Measurements from ENCODE around the gene CYP2F1.
"Not testable (repeated sequence)": the region's sequence is repeated elsewhere in the genome, so short reads cannot be mapped to it uniquely, and the experiment has no call there.

CYP2F1 gene

DNA sequence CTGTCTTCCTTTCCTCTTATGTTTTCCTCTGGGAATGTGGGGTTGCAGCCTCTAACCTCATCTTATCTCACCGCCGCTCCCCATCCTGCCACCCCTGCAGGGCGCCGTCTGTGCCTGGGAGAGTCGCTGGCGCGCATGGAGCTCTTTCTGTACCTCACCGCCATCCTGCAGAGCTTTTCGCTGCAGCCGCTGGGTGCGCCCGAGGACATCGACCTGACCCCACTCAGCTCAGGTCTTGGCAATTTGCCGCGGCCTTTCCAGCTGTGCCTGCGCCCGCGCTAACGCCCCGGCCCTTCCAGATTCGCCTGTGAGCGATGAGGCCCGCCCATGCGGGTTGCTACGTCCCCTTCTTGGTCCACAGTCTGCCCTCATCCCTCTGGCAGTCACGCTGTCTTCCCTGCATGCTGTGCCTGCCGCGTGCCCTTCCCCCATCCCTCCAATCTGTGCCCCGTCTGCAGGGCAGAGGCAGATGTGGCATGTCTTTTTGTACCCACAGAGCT, 13.6 kb downstream of the CYP2F1 start:
- DNase-seq, result peak; percentile 65

DNA sequence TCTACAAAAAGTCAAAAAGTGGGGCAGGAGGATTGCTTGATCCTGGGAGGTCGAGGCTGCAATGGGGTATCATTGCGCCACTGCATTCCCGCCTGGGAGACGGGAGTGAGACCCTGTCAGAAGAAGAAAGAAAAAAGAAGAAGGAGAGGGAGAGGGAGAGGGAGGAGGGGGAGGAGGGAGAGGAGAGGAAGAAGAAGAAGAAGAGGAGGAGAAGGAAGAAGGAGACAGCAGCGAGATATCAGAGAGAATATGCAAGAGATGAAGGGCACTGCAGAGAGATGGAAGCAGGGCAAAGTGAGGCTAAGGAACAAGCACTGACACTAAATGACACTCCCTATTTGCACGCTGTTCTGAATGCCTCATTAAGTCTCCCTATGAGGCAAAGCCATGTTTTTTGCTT, 14.5 kb downstream of the CYP2F1 start:
- no peak for DNase-seq

DNA sequence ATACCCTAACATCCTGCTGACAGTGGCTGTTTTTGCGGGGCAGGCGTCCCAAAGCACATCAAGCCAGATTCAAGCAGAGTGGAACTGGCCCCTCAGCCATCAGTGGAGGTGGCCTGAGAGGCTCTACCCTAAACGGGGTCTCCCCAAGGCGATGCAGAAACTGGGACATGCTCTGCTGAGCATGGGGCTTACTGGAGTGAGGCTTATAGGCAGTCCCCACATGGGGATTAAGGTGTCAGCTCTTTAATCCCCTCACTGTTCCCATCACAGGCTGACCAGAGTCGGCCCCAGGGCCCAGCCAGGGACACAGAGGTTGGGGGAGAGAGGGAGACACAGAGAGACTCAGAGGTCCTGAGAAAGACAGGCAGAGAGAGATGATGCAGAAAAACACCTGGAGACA, 17.0 kb downstream of the CYP2F1 start:
- no peak for DNase-seq

DNA sequence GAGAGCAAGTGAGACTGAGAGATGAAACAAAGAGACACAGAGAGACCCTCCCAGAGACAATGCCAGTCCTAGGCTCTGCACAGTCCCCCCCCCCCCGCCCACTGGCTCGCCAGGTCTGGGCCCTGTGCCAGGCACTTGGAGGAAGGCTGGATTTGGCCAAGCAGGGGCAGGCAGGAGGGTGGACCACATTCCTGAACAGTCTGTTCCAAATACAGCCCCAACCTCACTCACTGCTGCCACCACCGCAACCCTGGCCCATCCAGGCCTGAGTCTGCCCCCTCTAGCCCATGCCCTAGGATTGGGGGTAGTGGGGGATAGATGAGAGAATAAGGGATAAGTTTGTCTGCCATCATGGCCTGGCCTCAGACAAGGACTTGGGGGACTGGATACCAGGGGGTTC, 19.0 kb downstream of the CYP2F1 start:
- no peak for DNase-seq

DNA sequence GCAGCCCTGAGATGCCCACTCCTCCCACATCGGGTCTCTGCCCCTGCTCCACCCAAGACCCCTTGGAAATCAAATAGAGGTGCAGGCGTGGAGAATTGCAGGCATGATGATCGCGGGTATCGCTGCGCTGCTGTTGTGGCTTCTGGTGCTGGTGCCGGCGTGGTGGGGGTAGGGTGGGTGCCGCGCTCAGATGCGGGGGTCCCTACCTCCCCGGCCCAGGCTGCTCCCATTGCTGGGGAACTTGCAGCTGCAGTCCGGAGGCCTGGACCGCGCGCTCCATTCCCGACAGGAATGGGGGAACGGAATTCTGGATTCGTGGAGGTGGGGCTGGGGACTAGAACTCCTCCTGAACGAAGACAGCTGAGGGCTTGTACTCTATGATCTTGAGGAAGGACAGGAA, 20.4 kb downstream of the CYP2F1 start:
- no peak for DNase-seq

DNA sequence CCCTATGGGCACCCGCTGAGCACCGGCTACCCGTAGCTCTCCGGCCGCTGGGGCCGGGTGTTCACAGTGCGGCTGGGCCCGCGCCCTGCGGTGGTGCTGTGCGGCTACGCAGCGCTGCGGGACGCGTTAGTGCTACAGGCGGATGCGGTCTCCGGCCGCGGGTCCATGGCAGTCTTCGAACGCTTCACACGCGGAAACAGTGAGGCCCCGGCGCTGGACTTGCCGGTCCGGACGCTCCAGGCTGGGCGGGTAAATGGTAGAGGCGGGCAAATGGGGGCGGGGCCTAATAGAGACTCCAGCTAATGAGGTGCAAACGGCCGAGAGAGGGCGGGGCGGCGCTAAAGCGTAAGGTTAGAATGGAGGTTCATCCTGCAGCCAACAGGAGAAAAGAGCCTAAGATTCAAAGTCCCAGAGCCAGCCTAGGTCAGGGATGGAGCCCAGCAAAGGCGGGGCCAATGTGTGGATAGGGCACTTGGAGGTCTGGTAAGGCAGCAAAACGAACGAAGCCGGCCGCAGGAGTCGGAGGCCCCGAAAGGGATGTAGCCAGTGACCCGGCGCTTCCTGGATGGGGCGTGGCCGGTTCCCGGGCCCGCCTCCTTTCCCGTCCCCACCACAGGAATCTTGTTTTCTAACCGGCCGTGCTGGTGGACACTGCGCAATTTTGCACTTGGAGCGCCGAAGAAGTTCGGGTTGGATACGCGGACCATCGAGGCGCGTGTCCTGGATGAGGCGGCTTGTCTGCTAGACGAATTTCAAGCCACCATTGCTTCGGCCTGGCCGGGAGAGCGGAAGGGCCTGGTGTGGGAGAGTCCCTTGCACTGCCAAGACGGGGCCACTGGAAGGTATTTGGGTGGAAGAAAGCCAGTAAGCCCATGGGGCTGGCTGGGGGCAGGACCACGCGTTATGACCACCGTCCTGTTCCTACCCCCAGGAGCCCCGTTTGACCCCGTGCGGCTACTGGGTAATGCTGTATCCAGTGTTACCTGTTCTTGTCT, 21.5 kb downstream of the CYP2F1 start:
- peak; percentile 82 for DNase-seq

DNA sequence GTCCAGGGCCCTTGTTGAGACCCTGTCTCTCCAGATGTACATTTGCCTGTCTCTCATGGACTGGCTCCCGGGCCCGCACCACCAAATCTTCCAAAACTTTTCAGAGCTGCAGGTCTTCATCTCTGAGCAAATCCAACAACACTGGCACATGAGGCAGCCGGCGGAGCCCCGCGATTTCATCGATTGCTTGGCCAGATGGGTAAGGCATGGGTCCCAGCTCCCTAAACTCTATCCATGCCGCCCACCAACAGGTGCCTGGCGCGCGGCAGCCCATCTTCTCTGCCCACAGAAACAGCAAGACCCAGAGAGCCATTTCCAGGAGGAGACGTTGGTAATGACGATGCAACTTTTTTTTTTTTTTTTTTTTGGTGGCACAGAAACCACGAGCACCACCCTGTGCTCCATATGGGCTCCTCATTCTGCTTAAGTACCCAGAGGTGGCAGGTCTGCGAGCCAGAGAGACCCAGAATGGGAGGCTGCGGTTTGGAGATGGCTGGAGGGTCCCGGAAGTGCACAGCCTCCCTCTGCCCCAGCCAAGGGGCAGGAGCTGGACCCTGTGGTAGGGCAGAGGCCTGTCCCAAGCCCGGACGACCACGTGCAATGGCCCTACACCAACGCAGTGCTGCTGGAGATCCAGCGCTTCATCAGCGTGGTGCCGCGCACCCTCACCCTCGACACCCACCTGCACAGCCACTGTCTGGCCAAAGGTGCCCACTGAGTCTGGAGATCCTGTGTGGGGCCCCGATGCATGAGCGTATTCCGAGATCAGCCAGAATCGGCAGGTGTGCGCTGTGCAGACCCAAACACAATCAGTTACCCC, 22.6 kb downstream of the CYP2F1 start:
- DNase-seq, result no peak

DNA sequence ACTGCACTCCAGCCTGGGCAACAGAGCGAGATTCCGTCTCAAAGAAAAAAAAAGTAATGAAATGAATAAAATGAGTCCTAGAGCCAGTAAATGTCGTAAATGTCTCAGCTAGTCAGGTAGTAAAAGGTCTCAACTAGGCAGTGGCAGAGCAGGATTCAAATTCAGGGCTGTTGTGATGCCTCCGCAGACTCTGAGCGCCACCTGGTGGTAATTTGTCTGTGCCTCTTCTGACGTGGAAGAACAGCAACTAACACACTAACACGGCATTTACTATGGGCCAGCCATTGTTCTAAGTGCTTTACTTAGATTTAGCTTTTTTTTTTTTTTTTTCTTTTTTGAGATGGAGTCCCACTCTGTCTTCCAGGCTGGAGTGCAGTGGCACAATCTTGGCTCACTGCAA, 30.2 kb downstream of the CYP2F1 start:
- DNase-seq, result no peak

DNA sequence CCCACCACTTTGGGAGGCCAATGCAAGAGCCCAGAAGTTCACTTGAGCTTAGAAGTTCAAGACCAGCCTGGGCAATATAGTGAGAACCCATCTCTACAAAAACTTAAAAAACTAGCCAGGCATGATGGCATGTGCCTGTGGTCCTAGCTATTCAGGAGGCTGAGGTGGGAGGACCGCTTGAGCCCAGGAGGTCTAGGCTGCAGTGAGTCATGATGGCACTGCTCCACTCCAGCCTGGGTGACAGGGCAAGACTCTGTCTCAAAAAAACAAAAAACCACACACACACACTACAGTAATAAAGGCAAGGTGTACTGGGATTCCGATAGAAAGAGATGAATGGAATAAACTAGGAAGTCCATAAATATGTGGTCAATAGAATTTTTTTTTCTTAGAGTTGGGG, 35.6 kb downstream of the CYP2F1 start:
- no peak for DNase-seq

DNA sequence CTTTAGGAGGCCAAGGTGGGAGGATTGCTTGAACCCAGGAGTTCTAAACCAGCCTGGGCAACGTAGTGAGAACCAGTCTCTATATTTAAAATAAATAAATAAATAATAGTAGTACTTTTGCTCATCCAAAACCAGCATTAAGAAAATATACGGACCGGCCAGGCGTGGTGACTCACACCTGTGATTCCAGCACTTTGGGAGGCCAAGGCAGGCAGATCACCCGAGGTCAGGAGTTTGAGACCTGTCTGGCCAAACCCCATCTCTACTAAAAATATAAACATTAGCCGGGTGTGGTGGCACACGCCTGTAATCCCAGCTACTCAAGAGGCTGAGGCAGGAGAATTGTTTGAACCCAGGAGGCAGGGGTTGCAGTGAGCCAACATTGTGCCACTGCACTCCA, 36.8 kb downstream of the CYP2F1 start:
- not testable (repeated sequence) for DNase-seq

DNA sequence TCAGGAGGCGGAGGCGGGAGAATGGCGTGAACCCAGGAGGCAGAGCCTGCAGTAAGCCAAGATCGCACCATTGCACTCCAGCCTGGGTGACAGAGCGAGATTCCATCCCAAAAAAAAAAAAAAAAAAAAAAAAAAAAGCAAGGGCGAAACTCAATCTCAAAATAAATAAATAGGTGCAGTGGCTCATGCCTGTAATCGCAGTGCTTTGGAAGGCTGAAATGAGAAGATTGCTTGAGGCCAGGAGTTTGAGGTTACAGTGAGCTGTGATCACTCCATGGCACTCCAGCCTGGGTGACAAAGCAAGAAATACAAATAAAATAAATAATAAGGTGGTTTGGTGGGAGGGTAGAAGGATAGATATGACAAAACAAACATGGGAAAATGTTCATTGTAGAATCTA, 39.8 kb downstream of the CYP2F1 start:
- no peak for DNase-seq

DNA sequence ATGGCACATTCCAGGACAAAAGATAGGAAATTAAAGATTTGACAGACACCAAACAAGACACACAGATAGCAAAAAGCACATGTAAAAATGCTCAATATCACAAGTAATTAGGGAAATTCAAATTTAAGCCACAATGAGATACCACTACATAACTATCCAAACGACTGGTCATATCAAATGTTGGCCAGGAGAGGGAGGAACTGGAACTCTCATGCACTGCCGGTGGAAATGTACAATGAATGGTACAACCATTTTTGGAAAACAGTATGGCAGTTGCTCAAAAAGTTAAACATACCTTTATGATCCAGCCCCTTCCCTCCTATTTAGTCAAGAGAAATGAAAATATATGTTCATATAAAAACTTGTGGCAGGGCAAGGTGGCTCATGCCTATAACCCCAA, 42.0 kb downstream of the CYP2F1 start:
- no peak for DNase-seq

DNA sequence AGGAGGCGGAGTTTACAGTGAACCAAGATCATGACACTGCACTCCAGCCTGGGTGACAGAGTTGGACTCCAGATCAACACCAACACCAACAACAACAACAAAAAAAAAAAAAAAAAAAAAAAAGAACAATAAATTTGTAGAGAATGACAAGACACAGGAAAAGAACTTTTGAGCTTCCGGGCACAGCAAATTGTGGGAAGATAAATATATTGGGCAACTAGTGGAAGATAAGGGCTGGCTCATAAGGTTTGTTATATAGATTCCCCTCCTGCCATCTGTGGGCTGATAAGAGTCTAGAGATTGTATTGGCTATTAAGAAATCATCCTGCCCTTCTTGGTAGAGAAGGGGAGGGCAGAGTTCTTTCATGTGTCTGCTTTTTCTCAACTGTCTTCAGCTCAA, 45.6 kb downstream of the CYP2F1 start:
- no peak for DNase-seq

DNA sequence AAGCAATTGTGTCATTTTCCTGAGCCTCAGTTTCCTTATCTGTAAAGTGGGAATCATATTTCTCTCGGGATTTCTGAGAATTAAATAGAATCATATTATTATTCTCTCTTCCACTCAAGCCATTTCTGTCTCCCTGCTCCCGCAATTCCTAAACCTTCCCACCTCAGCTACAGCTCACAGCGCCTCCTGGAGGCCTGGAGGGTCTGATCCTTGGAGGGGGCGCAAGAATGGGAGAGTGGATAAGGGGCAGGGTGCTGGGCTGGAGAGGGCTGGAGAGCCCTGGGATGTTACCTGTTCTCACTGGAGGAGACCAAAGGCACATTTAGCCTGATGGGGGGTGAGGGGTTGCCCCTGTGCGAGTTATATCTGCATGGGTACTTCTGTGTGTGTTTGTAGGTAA, 47.7 kb downstream of the CYP2F1 start:
- DNase-seq, result no peak

DNA sequence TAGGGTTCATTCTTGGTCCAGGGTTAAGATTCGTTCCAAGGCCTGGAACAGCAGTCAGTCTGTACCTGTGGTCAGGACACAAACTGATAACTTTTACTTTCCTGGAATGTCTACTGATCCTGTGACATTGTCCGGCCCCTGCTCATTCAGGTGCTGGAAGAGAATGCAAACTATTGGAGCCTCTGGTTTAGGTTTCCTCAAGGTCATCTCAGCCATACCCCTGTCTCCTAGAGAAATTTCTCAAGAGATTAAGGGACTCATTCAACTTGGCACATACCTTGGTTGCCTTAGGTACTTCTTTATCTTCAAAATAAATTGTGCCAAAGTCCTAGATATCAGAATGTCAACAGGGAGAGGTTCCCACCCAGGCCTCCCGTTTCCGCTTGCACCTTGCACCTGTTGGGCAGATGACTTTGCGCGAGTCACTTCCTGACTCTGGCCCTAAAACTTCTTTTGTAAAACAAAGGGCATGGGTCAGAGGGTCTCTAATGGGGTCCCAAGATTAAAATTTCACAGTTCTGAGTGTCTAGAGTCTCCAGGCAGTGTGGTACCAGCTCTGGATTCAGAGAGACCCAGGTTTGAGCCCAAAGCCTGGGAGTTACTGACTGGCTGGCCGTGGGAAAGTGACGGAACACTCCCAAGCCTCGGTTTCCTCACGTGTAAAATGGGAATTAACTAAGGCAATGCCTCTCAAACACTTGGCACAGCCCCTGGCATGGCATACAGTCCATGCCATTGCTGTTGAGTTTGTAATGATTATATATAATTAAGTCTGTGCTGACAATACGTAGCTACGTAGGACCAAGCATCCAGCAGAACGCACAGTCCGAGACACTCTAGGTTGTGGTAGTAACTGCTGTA, 52.9 kb downstream of the CYP2F1 start:
- DNase-seq, result no peak

DNA sequence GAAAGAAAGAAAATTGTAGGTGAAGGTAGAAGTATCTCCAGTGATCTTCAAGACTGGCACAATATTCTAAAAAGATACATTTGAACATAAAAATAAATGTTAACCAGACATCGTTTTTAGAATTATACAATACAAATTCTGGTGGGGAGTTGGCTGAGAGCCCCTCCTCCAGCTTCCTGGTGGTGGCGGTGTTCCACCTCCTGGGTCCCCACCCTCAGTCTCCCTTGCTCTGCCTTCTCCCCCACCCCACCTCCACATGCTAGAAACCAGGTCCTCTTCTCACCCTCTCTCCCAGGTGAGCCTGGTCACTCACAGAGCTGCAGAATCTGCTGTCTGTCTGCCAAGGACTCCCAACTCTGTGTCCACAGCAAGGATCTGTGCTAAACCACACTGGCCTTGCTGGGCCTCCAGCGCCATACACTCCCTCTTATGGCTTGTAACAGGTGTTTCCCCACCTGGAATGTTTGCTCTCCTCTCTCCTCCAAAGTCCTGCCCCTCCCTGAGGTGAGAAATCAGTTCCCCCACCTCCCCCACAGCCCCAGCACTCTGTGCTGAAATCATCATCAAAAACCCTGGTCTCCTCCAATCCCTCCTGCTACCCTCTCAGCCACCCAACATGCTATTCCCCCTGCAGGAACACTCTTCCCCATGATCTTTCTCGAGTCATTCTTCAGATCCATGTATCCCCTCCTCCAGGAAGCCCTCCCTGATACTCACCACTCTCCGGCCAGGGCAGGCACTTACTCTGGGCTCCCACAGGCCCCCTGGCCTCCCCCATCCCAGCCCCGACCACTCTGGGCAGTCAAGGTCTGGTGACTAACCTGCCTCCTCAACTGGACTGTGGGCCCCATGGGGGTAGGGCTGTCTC, 58.3 kb downstream of the CYP2F1 start:
- no peak for DNase-seq

DNA sequence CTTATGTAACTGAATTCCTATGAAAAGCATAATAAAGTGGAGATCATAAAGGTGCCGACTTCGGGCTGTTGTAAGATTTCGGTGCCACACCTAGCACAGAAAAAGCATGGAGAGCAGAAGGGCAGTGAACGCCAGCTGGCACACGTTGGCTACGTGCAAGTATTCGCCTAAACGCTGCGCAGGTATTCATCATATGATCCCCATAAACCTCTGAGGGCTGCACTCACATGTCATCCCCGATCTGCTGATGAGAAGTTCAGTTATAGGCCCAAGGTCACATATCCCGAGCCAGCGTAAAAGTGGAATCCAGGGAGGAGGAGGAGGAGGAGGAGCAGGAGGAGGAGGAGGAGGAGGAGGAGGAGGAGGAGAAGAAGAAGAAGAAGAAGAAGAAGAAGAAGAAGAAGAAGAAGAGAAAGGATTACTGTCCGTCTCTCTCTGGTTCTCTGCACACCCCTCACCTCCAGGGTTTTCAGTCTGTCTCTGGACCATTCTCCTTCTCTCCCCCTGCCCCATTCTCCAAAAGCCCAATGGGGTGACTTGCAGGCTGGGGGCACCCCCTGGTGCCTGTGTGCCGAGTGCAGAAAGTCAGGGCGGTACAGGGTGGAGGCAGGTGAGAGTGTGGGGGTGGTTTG, 60.2 kb downstream of the CYP2F1 start:
- DNase-seq, result no peak

DNA sequence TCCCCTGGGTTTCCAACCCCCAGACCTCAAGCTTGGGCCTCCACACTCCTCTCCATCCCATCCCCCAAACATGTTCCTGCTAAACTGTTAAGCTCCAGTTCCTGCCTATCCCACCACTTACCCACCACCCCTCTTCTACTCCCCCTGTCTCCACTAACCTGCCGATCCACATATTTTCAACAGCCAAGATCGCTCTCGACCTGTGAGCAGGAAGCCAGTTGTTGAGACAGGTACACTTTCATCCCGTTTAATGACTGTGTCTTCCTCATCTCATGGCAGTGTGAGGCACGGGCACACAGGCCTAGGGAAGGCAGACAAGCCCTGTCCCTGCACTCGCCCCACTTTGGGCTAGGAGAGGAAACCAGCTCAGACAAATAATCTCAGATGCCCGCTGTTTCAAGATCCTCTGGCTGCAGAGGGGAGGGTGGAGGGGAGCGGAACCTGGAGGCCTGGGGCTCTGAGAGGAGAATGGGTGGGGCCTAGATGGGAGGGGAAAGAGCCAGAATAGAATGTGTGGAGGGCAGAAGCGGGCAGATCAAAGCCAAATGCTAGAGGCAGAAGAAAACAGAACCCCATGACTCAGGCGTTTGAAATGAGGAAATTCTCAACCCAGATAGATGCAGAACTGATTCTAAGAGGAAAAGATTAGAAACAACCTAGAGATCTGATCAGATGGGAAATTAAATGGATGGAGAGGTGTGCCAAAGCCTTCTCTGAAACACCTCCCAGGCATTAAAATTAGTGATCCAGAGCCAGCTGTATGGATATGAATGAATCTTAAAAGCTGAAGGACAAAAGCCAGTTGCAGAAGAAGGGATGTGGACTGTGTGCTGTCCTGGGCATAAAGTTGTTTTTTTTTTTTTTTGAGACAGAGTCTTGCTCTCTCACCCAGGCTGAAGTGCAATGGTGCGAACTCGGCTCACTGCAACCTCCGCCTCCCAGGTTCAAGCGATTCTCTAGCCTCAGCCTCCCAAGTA, 61.9 kb downstream of the CYP2F1 start:
- no peak for DNase-seq

Measured in left hindlimb (tissue), 1 donor.